ENCODE data around the gene TMEM150B. TPM values are rescaled to one million over a fixed set of nuclear protein-coding genes. Genes with fewer than 3 reads are reported as not detected.

Gene TMEM150B
- total and polyA plus RNA-seq, 9 of the 15 experiments (the other 6 are each of a cell fraction or from before 2014, with no cell fraction given), result 0.47 to 1.3 (median 0.74) TPM; not detected in 2

DNA sequence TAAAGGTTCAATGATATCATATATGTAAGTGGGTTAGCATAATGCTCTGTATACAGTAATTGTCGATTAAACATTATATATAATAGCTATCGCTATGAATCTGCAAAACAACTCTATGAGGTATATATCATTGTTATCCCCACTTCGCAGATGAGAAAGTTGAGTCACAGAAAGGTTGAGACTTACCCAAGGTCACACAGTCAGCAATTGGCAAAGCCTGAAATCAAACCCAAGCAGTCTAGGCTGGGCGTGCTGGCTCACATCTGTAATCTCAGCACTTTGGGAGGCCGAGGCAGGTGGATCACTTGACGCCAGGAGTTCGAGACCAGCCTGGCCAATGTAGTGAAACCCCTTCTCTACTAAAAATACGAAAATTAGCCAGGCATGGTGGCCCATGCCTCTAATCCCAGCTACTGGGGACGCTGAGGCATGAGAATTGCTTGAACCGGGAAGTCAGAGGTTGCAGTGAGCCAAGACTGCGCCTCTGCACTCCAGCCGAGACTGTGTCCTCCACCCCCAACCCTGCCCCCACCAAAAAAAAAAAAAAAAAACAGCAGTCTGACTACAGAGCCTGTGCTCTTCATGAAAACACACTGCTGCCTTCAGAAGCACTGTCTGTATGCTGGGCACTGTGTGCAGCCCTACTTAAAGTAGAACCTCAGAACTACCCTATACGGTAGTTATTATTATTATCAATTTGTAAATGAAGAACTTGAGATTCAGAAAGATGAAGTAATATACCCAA, 46.6 kb downstream of the TMEM150B start:
- no peaks in the 10 kb centered on the region for H4K20me1 ChIP-seq (replicated peaks; ENCODE audit: control insufficient read depth, insufficient read depth, low read length)
- ATAC-seq, result no peak
- H3K36me3 ChIP-seq (ENCODE audit: control insufficient read depth, insufficient read depth, low read length), result peaks cover 24% of the 10 kb centered on the region; the same call in 1 of the 3 replicates
- H3K4me3 ChIP-seq, result peak overlapping the region; percentile 65
- BruUV-seq (replicated peaks), result no TSS peak
- intact Hi-C loops (cut with micrococcal nuclease), result no loop called here
- FAIRE-seq, result peak; percentile 71
- DNase-seq (ENCODE audit: extremely low read depth in 1 of 4, low spot score in 3 of 4), result no peak
- no peak overlapping the region for H3K27ac ChIP-seq (ENCODE audit: extremely low read depth, low read depth, low read length)
- peak overlapping the region; percentile 63 to 89; a peak in 3 of 4 replicates for H3K9ac ChIP-seq (ENCODE audit: insufficient read depth in 1 of 2, low read depth in 2 of 2, low read length in 2 of 2)
- ChIA-PET CTCF (ENCODE audit: low intra/inter-chr PET ratio) (no interaction called here), POLR2A (interaction anchor here (0.5 to 2.3 kb wide), 9 partner anchors 17 to 165 kb away, joined by 3 to 15 read pairs (median 3); partner anchors contain the start of genes PPP6R1 and UBE2S)
- WGBS (ENCODE audit: insufficient coverage, low coverage, missing lambda C conversion rate), result 72% methylated on average over 13 of the region's 13 CpGs
- H3K27me3 ChIP-seq (ENCODE audit: control insufficient read depth in 2 of 2, insufficient read depth in 2 of 2, low read length in 2 of 2), result no peaks in the 10 kb centered on the region
- peak overlapping the region; percentile 82 for H3K4me2 ChIP-seq (ENCODE audit: insufficient read depth, low read length)
- in situ Hi-C loops (cut with MboI), result no loop called here
- H3K9me1 ChIP-seq (ENCODE audit: control insufficient read depth, insufficient read depth, low read length), result no peaks in the 10 kb centered on the region
- H3K4me1 ChIP-seq (replicated peaks in 1 of 2; ENCODE audit: control insufficient read depth in 2 of 2, insufficient read depth in 2 of 2, low read length in 2 of 2), result peaks cover 19% of the 10 kb centered on the region in 2 experiments
- H3K79me2 ChIP-seq (ENCODE audit: control insufficient read depth, insufficient read depth, low read length), result peaks cover 12% of the 10 kb centered on the region
- H3K9me3 ChIP-seq (replicated peaks; ENCODE audit: control insufficient read depth, insufficient read depth, low read depth, low read length), result no peaks in the 10 kb centered on the region
- no peak overlapping the region for H2AFZ ChIP-seq (ENCODE audit: low read depth, low read length)
- TF ChIP-seq RBM25 (IDR thresholded peaks at IDR 0.05; ENCODE audit: low read depth, low read length, severe bottlenecking) (peak; percentile 81), ZNF583 (CRISPR knock-in tag; IDR thresholded peaks at IDR 0.05) (no peak), BCOR (IDR thresholded peaks at IDR 0.05) (peak; percentile 73), FOXK1 (CRISPR knock-in tag; IDR thresholded peaks at IDR 0.05; ENCODE audit: borderline replicate concordance) (no peak), COPS2 (conservative IDR thresholded peaks at IDR 0.05) (no peak), CEBPG (CRISPR knock-in tag; IDR thresholded peaks at IDR 0.05) (no peak), CEBPG (tag; conservative IDR thresholded peaks at IDR 0.05 in 1 of 2, IDR thresholded peaks at IDR 0.05 in 1 of 2) (no peak)
- TF ChIP-seq, protein P1, sequence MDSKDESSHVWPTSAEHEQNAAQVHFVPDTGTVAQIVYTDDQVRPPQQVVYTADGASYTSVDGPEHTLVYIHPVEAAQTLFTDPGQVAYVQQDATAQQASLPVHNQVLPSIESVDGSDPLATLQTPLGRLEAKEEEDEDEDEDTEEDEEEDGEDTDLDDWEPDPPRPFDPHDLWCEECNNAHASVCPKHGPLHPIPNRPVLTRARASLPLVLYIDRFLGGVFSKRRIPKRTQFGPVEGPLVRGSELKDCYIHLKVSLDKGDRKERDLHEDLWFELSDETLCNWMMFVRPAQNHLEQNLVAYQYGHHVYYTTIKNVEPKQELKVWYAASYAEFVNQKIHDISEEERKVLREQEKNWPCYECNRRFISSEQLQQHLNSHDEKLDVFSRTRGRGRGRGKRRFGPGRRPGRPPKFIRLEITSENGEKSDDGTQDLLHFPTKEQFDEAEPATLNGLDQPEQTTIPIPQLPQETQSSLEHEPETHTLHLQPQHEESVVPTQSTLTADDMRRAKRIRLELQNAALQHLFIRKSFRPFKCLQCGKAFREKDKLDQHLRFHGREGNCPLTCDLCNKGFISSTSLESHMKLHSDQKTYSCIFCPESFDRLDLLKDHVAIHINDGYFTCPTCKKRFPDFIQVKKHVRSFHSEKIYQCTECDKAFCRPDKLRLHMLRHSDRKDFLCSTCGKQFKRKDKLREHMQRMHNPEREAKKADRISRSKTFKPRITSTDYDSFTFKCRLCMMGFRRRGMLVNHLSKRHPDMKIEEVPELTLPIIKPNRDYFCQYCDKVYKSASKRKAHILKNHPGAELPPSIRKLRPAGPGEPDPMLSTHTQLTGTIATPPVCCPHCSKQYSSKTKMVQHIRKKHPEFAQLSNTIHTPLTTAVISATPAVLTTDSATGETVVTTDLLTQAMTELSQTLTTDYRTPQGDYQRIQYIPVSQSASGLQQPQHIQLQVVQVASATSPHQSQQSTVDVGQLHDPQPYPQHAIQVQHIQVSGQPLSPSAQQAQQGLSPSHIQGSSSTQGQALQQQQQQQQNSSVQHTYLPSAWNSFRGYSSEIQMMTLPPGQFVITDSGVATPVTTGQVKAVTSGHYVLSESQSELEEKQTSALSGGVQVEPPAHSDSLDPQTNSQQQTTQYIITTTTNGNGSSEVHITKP (IDR thresholded peaks at IDR 0.05; ENCODE audit: partially characterized antibody), result no peak
- TF ChIP-seq, protein P2, sequence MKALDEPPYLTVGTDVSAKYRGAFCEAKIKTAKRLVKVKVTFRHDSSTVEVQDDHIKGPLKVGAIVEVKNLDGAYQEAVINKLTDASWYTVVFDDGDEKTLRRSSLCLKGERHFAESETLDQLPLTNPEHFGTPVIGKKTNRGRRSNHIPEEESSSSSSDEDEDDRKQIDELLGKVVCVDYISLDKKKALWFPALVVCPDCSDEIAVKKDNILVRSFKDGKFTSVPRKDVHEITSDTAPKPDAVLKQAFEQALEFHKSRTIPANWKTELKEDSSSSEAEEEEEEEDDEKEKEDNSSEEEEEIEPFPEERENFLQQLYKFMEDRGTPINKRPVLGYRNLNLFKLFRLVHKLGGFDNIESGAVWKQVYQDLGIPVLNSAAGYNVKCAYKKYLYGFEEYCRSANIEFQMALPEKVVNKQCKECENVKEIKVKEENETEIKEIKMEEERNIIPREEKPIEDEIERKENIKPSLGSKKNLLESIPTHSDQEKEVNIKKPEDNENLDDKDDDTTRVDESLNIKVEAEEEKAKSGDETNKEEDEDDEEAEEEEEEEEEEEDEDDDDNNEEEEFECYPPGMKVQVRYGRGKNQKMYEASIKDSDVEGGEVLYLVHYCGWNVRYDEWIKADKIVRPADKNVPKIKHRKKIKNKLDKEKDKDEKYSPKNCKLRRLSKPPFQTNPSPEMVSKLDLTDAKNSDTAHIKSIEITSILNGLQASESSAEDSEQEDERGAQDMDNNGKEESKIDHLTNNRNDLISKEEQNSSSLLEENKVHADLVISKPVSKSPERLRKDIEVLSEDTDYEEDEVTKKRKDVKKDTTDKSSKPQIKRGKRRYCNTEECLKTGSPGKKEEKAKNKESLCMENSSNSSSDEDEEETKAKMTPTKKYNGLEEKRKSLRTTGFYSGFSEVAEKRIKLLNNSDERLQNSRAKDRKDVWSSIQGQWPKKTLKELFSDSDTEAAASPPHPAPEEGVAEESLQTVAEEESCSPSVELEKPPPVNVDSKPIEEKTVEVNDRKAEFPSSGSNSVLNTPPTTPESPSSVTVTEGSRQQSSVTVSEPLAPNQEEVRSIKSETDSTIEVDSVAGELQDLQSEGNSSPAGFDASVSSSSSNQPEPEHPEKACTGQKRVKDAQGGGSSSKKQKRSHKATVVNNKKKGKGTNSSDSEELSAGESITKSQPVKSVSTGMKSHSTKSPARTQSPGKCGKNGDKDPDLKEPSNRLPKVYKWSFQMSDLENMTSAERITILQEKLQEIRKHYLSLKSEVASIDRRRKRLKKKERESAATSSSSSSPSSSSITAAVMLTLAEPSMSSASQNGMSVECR (CRISPR knock-in tag; IDR thresholded peaks at IDR 0.05), result no peak

Measured in K562 (cell line).